ENCODE results near the gene ADIPOR2. TPM values are rescaled to one million over a fixed set of nuclear protein-coding genes. Genes with fewer than 3 reads are reported as not detected.
"Not testable (repeated sequence)": the region's sequence is repeated elsewhere in the genome, so short reads cannot be mapped to it uniquely, and the experiment has no call there.

ADIPOR2 gene
- total RNA-seq, 2 experiments from 2014 or later: 43.8 to 47.3 TPM

GRCh38 chr12:1809591-1810190 is 118.8 kb downstream of the ADIPOR2 start:
- no peak for DNase-seq
- POLR2A ChIA-PET: no interaction called here
- Mint-ChIP-seq H3K27me3 (no peaks in the 10 kb centered on the region), H3K9me3 (no peaks in the 10 kb centered on the region), H3K4me3 (no peak overlapping the region), H3K27ac (peak overlapping the region; percentile 34), H3K36me3 (no peaks in the 10 kb centered on the region), H3K4me1 (ENCODE audit: low read depth) (peaks cover 9% of the 10 kb centered on the region)
- CTCF ChIA-PET: no interaction called here
- intact Hi-C loops (cut with micrococcal nuclease): no loop called here

GRCh38 chr12:1810201-1810930 is 119.5 kb downstream of the ADIPOR2 start:
- POLR2A ChIA-PET: no interaction called here
- Mint-ChIP-seq H3K36me3 (no peaks in the 10 kb centered on the region), H3K27ac (peak overlapping the region; percentile 36), H3K4me1 (ENCODE audit: low read depth) (peaks cover 7% of the 10 kb centered on the region), H3K9me3 (no peaks in the 10 kb centered on the region), H3K4me3 (peak overlapping the region; percentile 61), H3K27me3 (no peaks in the 10 kb centered on the region)
- CTCF ChIA-PET: no interaction called here
- no peak for DNase-seq
- intact Hi-C loops (cut with micrococcal nuclease): no loop called here

GRCh38 chr12:1810931-1811280 is 120.0 kb downstream of the ADIPOR2 start:
- no peaks in the 10 kb centered on the region for H3K27me3 Mint-ChIP-seq
- peak overlapping the region; percentile 36 for H3K27ac Mint-ChIP-seq
- ChIA-PET POLR2A (no interaction called here), CTCF (interaction anchor here (2.1 kb wide), 1 partner anchor 129 kb away, joined by 10 read pairs; no protein-coding TSS in a partner anchor)
- intact Hi-C loops (cut with micrococcal nuclease): no loop called here
- peak overlapping the region; percentile 61 for H3K4me3 Mint-ChIP-seq
- no peaks in the 10 kb centered on the region for H3K9me3 Mint-ChIP-seq
- H3K4me1 Mint-ChIP-seq (ENCODE audit: low read depth): peaks cover 7% of the 10 kb centered on the region
- DNase-seq: no peak
- H3K36me3 Mint-ChIP-seq: no peaks in the 10 kb centered on the region

GRCh38 chr12:1811281-1811947 is 120.5 kb downstream of the ADIPOR2 start:
- Mint-ChIP-seq H3K4me3 (peak overlapping the region; percentile 61), H3K27me3 (peaks cover under 1% of the 10 kb centered on the region), H3K4me1 (ENCODE audit: low read depth) (peaks cover 7% of the 10 kb centered on the region), H3K36me3 (no peaks in the 10 kb centered on the region), H3K9me3 (no peaks in the 10 kb centered on the region), H3K27ac (peak overlapping the region; percentile 36)
- DNase-seq: peak; percentile 77
- ChIA-PET CTCF (interaction anchor here (1.4 to 2.1 kb wide), 2 partner anchors 129 to 158 kb away, joined by 6 to 10 read pairs; no protein-coding TSS in a partner anchor), POLR2A (no interaction called here)
- intact Hi-C loops (cut with micrococcal nuclease): no loop called here

- H3K4me3 Mint-ChIP-seq: peak overlapping the region; percentile 61
These were observed 121.0 kb downstream of the ADIPOR2 start for GRCh38 chr12:1811948-1812291.

GRCh38 chr12:1812650-1813302 is 121.9 kb downstream of the ADIPOR2 start:
- no peak overlapping the region for H3K27ac Mint-ChIP-seq
- DNase-seq: no peak

More at GRCh38 chr12:1811948-1812291, 121.0 kb downstream of the ADIPOR2 start:
- intact Hi-C loops (cut with micrococcal nuclease): loop anchor here (2.0 kb wide), 1 partner anchor 15 kb away; no protein-coding TSS in a partner anchor
- Mint-ChIP-seq H3K36me3 (no peaks in the 10 kb centered on the region), H3K27me3 (peaks cover 2% of the 10 kb centered on the region), H3K4me1 (ENCODE audit: low read depth) (peaks cover 7% of the 10 kb centered on the region), H3K27ac (peak overlapping the region; percentile 36), H3K9me3 (no peaks in the 10 kb centered on the region)
- CTCF ChIA-PET: interaction anchor here (0.6 to 2.1 kb wide), 3 partner anchors 128 to 362 kb away, joined by 3 to 10 read pairs (median 6); no protein-coding TSS in a partner anchor
- POLR2A ChIA-PET: no interaction called here
- DNase-seq: no peak

GRCh38 chr12:1814266-1814665 is 123.4 kb downstream of the ADIPOR2 start:
- DNase-seq: no peak
- no peak overlapping the region for H3K27ac Mint-ChIP-seq
- H3K27me3 Mint-ChIP-seq: peaks cover 6% of the 10 kb centered on the region
- H3K9me3 Mint-ChIP-seq: no peaks in the 10 kb centered on the region
- no peaks in the 10 kb centered on the region for H3K36me3 Mint-ChIP-seq
- ChIA-PET CTCF (interaction anchor here (1.3 kb wide), 1 partner anchor 179 kb away, joined by 4 read pairs; no protein-coding TSS in a partner anchor), POLR2A (no interaction called here)
- no peak overlapping the region for H3K4me3 Mint-ChIP-seq
- intact Hi-C loops (cut with micrococcal nuclease): no loop called here
- H3K4me1 Mint-ChIP-seq (ENCODE audit: low read depth): peaks cover 7% of the 10 kb centered on the region

More at GRCh38 chr12:1812650-1813302, 121.9 kb downstream of the ADIPOR2 start:
- ChIA-PET POLR2A (no interaction called here), CTCF (interaction anchor here (0.6 to 2.1 kb wide), 4 partner anchors 127 to 363 kb away, joined by 3 to 10 read pairs (median 5); no protein-coding TSS in a partner anchor)
- intact Hi-C loops (cut with micrococcal nuclease): loop anchor here (2.0 kb wide), 1 partner anchor 16 kb away; no protein-coding TSS in a partner anchor
- Mint-ChIP-seq H3K9me3 (no peaks in the 10 kb centered on the region), H3K4me3 (no peak overlapping the region), H3K4me1 (ENCODE audit: low read depth) (peaks cover 7% of the 10 kb centered on the region), H3K27me3 (peaks cover 2% of the 10 kb centered on the region), H3K36me3 (no peaks in the 10 kb centered on the region)

- ChIA-PET CTCF (no interaction called here), POLR2A (no interaction called here)
- Mint-ChIP-seq H3K9me3 (no peaks in the 10 kb centered on the region), H3K4me1 (ENCODE audit: low read depth) (peaks cover 7% of the 10 kb centered on the region), H3K4me3 (no peak overlapping the region), H3K27me3 (peaks cover 13% of the 10 kb centered on the region), H3K36me3 (no peaks in the 10 kb centered on the region), H3K27ac (no peak overlapping the region)
- intact Hi-C loops (cut with micrococcal nuclease): no loop called here
- no peak for DNase-seq
These were observed 124.2 kb downstream of the ADIPOR2 start for GRCh38 chr12:1815108-1815507.

GRCh38 chr12:1815814-1816729 is 125.2 kb downstream of the ADIPOR2 start:
- CTCF ChIA-PET: interaction anchor here (1.4 kb wide), 1 partner anchor 124 kb away, joined by 5 read pairs; no protein-coding TSS in a partner anchor
- DNase-seq: no peak
- no peak overlapping the region for H3K27ac Mint-ChIP-seq

GRCh38 chr12:1816730-1817348 is 126.0 kb downstream of the ADIPOR2 start:
- peaks cover 23% of the 10 kb centered on the region for H3K27me3 Mint-ChIP-seq
- intact Hi-C loops (cut with micrococcal nuclease): no loop called here
- H3K4me3 Mint-ChIP-seq: no peak overlapping the region
- DNase-seq: no peak
- H3K27ac Mint-ChIP-seq: no peak overlapping the region
- ChIA-PET CTCF (interaction anchor here (1.4 kb wide), 1 partner anchor 123 kb away, joined by 5 read pairs; no protein-coding TSS in a partner anchor), POLR2A (no interaction called here)
- peaks cover 3% of the 10 kb centered on the region for H3K4me1 Mint-ChIP-seq (ENCODE audit: low read depth)
- H3K9me3 Mint-ChIP-seq: no peaks in the 10 kb centered on the region
- H3K36me3 Mint-ChIP-seq: no peaks in the 10 kb centered on the region

More at GRCh38 chr12:1815814-1816729, 125.2 kb downstream of the ADIPOR2 start:
- Mint-ChIP-seq H3K4me1 (ENCODE audit: low read depth) (peaks cover 3% of the 10 kb centered on the region), H3K4me3 (no peak overlapping the region), H3K36me3 (no peaks in the 10 kb centered on the region), H3K27me3 (peaks cover 20% of the 10 kb centered on the region), H3K9me3 (no peaks in the 10 kb centered on the region)
- intact Hi-C loops (cut with micrococcal nuclease): no loop called here
- POLR2A ChIA-PET: no interaction called here

GRCh38 chr12:1817928-1818327 is 127.1 kb downstream of the ADIPOR2 start:
- POLR2A ChIA-PET: not testable (repeated sequence)

More at GRCh38 chr12:1817928-1818327, 127.1 kb downstream of the ADIPOR2 start:
- intact Hi-C loops (cut with micrococcal nuclease); H3K4me1 Mint-ChIP-seq (ENCODE audit: low read depth); H3K9me3 Mint-ChIP-seq; CTCF ChIA-PET; H3K4me3 Mint-ChIP-seq; DNase-seq; H3K27ac Mint-ChIP-seq; H3K36me3 Mint-ChIP-seq: not testable (repeated sequence)
- peaks cover 29% of the 10 kb centered on the region for H3K27me3 Mint-ChIP-seq

All from activated CD4-positive, alpha-beta memory T cell treated with anti-CD3 and anti-CD28 coated beads for 36 hours (primary cell).